CD14-positive monocyte (primary cell): ENCODE data around the gene FRMPD4. TPM values are rescaled to one million over a fixed set of nuclear protein-coding genes. Genes with fewer than 3 reads are reported as not detected.

Experiments used
- DNase-seq, 3 donors: peaks; one replicate each; pipeline ENCODE4 v3.0.0-alpha.2; 2011 to 2022
- H2AFZ ChIP-seq: 2 replicates; pipeline ENCODE4 v1.6.0; 2012; ENCODE audit warnings: mild to moderate bottlenecking, low read depth, low read length, inconsistent platforms; ENCODE audit not compliant: insufficient read depth, poor library complexity, severe bottlenecking
- H3K27ac ChIP-seq, 2 donors: 1 replicate in 1 of 2; 2 replicates in 1 of 2; pipeline ENCODE4 v1.5.1; 2012 to 2013; ENCODE audit warnings: low read length in 2 of 2, control low read depth in 1 of 2, inconsistent platforms in 1 of 2, low read depth in 1 of 2, mild to moderate bottlenecking in 1 of 2
- H3K27me3 ChIP-seq, 2 donors: one replicate each; pipeline versions ENCODE4 v1.6.0 to v1.6.1; 2011 to 2013; ENCODE audit warnings: low read length in 2 of 2; ENCODE audit not compliant: control insufficient read depth in 2 of 2, insufficient read depth in 2 of 2
- H3K36me3 ChIP-seq, 2 donors: replicated peaks in 1 of 2; 1 replicate in 1 of 2; 2 replicates in 1 of 2; pipeline versions ENCODE4 v1.5.1 to v1.6.1; 2012 to 2013; ENCODE audit warnings: low read length in 2 of 2, control low read depth in 1 of 2, inconsistent platforms in 1 of 2, mild to moderate bottlenecking in 1 of 2; ENCODE audit not compliant: insufficient read depth in 2 of 2, control insufficient read depth in 1 of 2
- H3K4me1 ChIP-seq, 2 donors: 1 replicate in 1 of 2; 2 replicates in 1 of 2; pipeline versions ENCODE4 v1.5.1 to v1.6.1; 2012 to 2013; ENCODE audit warnings: low read length in 2 of 2, control low read depth in 1 of 2, inconsistent platforms in 1 of 2, mild to moderate bottlenecking in 1 of 2, moderate library complexity in 1 of 2; ENCODE audit not compliant: insufficient read depth in 2 of 2, control insufficient read depth in 1 of 2
- H3K4me2 ChIP-seq: replicated peaks from 2 replicates; pipeline ENCODE3; 2012; ENCODE audit warnings: low read length, moderate library complexity, mild to moderate bottlenecking; ENCODE audit not compliant: poor library complexity, severe bottlenecking; ENCODE audit errors: extremely low read depth
- H3K4me3 ChIP-seq, 3 experiments: fragments of 200-600 bp in 1 of 3; sonication (generic) in 1 of 3; replicated peaks in 1 of 3; 1 replicate in 2 of 3; 2 replicates in 1 of 3; pipeline ENCODE4 v1.5.1; 2011 to 2013; ENCODE audit warnings: low read length in 3 of 3, mild to moderate bottlenecking in 3 of 3, control low read depth in 2 of 3, low read depth in 2 of 3, inconsistent platforms in 1 of 3, moderate library complexity in 1 of 3
- H3K79me2 ChIP-seq: 2 replicates; pipeline ENCODE4 v1.6.0; 2012; ENCODE audit warnings: mild to moderate bottlenecking, control low read depth, inconsistent platforms, low read length, moderate library complexity; ENCODE audit not compliant: insufficient read depth
- H3K9ac ChIP-seq: 2 replicates; pipeline ENCODE4 v1.6.0; 2017; ENCODE audit warnings: low read length, mild to moderate bottlenecking; ENCODE audit not compliant: insufficient read depth, poor library complexity, severe bottlenecking
- H3K9me3 ChIP-seq, 2 donors: replicated peaks in 1 of 2; 1 replicate in 1 of 2; 2 replicates in 1 of 2; pipeline versions ENCODE4 v1.5.1 to v1.6.1; 2012 to 2013; ENCODE audit warnings: low read length in 2 of 2, control low read depth in 1 of 2; ENCODE audit not compliant: control insufficient read depth in 1 of 2, insufficient read depth in 1 of 2
- H4K20me1 ChIP-seq: 2 replicates; pipeline ENCODE4 v1.6.0; 2012; ENCODE audit warnings: mild to moderate bottlenecking, low read length, control low read depth, moderate library complexity; ENCODE audit not compliant: insufficient read depth
- H3K27ac Mint-ChIP-seq, 7 donors: one replicate each; pipeline ENCODE4 v1.8.0; 2020; ENCODE audit warnings: mild to moderate bottlenecking in 7 of 7, mixed read lengths in 7 of 7, moderate library complexity in 6 of 7, inconsistent platforms in 2 of 7
- H3K27me3 Mint-ChIP-seq, 3 donors: one replicate each; pipeline ENCODE4 v1.8.0; 2021 to 2022; ENCODE audit warnings: low read depth in 3 of 3, mild to moderate bottlenecking in 3 of 3, mixed read lengths in 3 of 3, moderate library complexity in 3 of 3, inconsistent platforms in 1 of 3
- H3K36me3 Mint-ChIP-seq, 2 donors: one replicate each; pipeline ENCODE4 v1.8.0; 2020; ENCODE audit warnings: mixed read lengths in 2 of 2, inconsistent platforms in 1 of 2, mild to moderate bottlenecking in 1 of 2
- H3K4me1 Mint-ChIP-seq: one replicate; pipeline ENCODE4 v1.8.0; 2020; ENCODE audit warnings: mild to moderate bottlenecking, mixed read lengths
- H3K4me3 Mint-ChIP-seq, 2 donors: one replicate each; pipeline ENCODE4 v1.8.0; 2020; ENCODE audit warnings: mild to moderate bottlenecking in 2 of 2, mixed read lengths in 2 of 2, moderate library complexity in 1 of 2
- H3K9me3 Mint-ChIP-seq, 7 donors: one replicate each; pipeline ENCODE4 v1.8.0; 2020 to 2022; ENCODE audit warnings: mixed read lengths in 7 of 7, mild to moderate bottlenecking in 6 of 7, moderate library complexity in 6 of 7, inconsistent platforms in 2 of 7
- CTCF ChIP-seq: fragments of 200-600 bp; IDR thresholded peaks from one replicate; pipeline ENCODE4 v1.8.0; 2022; ENCODE audit warnings: antibody characterized with exemption, mild to moderate bottlenecking
- WGBS: methylation state at CpG from one replicate; pipeline ENCODE4 v1.1.5; 2013; ENCODE audit warnings: missing lambda C conversion rate; ENCODE audit not compliant: insufficient coverage; 5-methylcytosine and 5-hydroxymethylcytosine counted together
- intact Hi-C, 2 donors: fragments of 100-400 bp; cut with micrococcal nuclease; formaldehyde crosslinking; loops; one replicate each; pipeline versions ENCODE4 v1.15.0 to v1.15.1; 2023
- polyA plus RNA-seq, 3 donors: library from polyadenylated mRNA; depleted of rRNA in 1 of 3; unstranded in 2 of 3; stranded (reverse) in 1 of 3; fragments of 300-500 nt in 2 of 3; fragments of >200 nt in 1 of 3; fragmentation: Illumina TruSeq in 2 of 3; gene quantifications; 1 replicate in 2 of 3; 2 replicates in 1 of 3; pipeline ENCODE4 v1.2.3, GENCODE V29; 2012 to 2021

Gene FRMPD4
- polyA plus RNA-seq, 3 donors = not detected

DNA sequence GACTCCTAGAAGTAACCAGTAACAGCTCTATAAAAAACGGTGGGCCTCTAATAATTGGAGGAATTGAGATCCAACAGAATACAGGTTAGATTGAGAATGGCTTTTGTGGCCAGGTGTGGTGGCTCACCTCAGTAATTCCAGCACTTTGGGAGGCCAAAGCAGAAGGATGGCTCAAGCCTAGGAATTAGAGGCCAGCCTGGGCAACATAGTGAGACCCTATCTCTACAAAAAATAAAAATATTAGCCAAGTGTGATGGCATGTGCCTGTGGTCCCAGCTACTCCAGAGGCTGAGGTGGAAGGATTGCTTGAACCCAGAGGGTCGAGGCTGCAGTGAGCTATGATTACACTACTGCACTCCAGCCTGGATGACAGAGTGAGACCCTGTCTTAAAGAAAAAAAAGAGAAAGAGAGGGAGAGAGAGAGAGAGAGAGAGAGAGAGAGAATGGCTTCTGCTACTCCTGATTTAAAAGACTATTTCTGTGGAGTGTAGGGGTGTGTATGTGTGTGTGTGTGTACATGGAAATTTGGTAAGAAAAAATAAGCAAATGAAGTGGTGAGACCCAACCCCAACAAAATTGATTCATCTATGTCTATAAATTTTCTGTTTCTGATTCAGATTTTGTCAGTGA is 89.3 kb downstream of the FRMPD4 start:
- Histone ChIP-seq H3K4me2 (no peak overlapping the region), H3K9me3 (no peaks in the 10 kb centered on the region), H3K4me3 (no peak overlapping the region), H3K79me2 (no peaks in the 10 kb centered on the region), H4K20me1 (no peaks in the 10 kb centered on the region), H3K27me3 (no peaks in the 10 kb centered on the region), H3K9ac (no peak overlapping the region), H2AFZ (no peak overlapping the region), H3K36me3 (no peaks in the 10 kb centered on the region), H3K27ac (no peak overlapping the region), H3K4me1 (no peaks in the 10 kb centered on the region)
- Mint-ChIP-seq H3K36me3 (no peaks in the 10 kb centered on the region), H3K27me3 (peaks cover 0 to 4% (median 0%) of the 10 kb centered on the region in 3 donors), H3K27ac (no peak overlapping the region), H3K9me3 (peaks cover 0 to 2% (median 0%) of the 10 kb centered on the region in 7 donors), H3K4me3 (no peak overlapping the region), H3K4me1 (no peaks in the 10 kb centered on the region)
- no peak for DNase-seq
- intact Hi-C loops = no loop called here
- TF ChIP-seq CTCF = no peak
- no CpG with 5 or more reads among the region's 2 CpGs for WGBS

DNA sequence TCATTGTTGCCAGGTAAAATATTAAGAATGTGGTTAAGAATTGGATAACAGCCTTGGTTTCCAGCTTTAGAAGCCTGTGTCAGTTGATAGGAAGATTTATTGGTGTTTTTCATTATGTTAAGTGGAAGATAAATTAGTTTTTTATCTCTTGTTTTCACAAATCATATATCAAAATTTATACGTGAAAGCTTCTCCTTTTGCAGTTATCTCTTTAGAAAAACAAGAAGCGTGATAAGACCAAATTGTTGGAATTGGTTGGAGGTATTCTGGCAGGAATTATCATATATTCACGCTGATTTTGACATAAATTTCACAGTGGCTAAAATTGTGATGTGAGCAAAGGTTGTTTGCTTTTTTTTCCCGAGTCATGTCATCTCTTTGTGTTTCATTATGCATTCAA is 90.6 kb downstream of the FRMPD4 start:
- Histone ChIP-seq H3K27ac (no peak overlapping the region), H3K36me3 (no peaks in the 10 kb centered on the region), H2AFZ (no peak overlapping the region), H3K9me3 (no peaks in the 10 kb centered on the region), H3K27me3 (no peaks in the 10 kb centered on the region), H3K4me3 (no peak overlapping the region), H3K9ac (no peak overlapping the region), H3K4me2 (no peak overlapping the region), H3K4me1 (no peaks in the 10 kb centered on the region), H3K79me2 (no peaks in the 10 kb centered on the region), H4K20me1 (no peaks in the 10 kb centered on the region)
- H3K27ac Mint-ChIP-seq = no peak overlapping the region
- intact Hi-C loops = no loop called here
- peaks cover 0 to 4% (median 0%) of the 10 kb centered on the region in 3 donors for H3K27me3 Mint-ChIP-seq
- no peak for DNase-seq
- no CpG with 5 or more reads among the region's 4 CpGs for WGBS
- no peaks in the 10 kb centered on the region for H3K4me1 Mint-ChIP-seq
- no peaks in the 10 kb centered on the region for H3K36me3 Mint-ChIP-seq
- TF ChIP-seq CTCF = no peak
- no peak overlapping the region for H3K4me3 Mint-ChIP-seq
- peaks cover 0 to 2% (median 0%) of the 10 kb centered on the region in 7 donors for H3K9me3 Mint-ChIP-seq
